ENCODE data around the gene RWDD3. TPM values are rescaled to one million over a fixed set of nuclear protein-coding genes. Genes with fewer than 3 reads are reported as not detected.

RWDD3 gene
- total RNA-seq, 2 experiments from 2014 or later: 14.3 to 14.5 TPM

GRCh38 chr1:95287081-95287480, 53.1 kb downstream of the RWDD3 start:
- intact Hi-C loops (cut with DNase I, micrococcal nuclease): no loop called here
- Mint-ChIP-seq H3K4me3 (no peak overlapping the region), H3K9me3 (no peaks in the 10 kb centered on the region), H3K36me3 (ENCODE audit: low read depth) (no peaks in the 10 kb centered on the region), H3K4me1 (ENCODE audit: low read depth) (no peaks in the 10 kb centered on the region), H3K27ac (no peak overlapping the region), H3K27me3 (no peaks in the 10 kb centered on the region)
- Histone ChIP-seq H3K27ac (ENCODE audit: low read depth in 1 of 2, low read length in 2 of 2) (no peak overlapping the region), H3K9me3 (ENCODE audit: control insufficient read depth in 1 of 2, insufficient read depth in 1 of 2, low read length in 2 of 2) (no peaks in the 10 kb centered on the region), H3K4me1 (ENCODE audit: insufficient read depth, low read length) (no peaks in the 10 kb centered on the region), H3K36me3 (ENCODE audit: insufficient read depth, low read length) (no peaks in the 10 kb centered on the region), H3K4me3 (ENCODE audit: low read length) (no peak overlapping the region), H3K27me3 (ENCODE audit: control insufficient read depth in 1 of 2, insufficient read depth in 2 of 2, low read length in 2 of 2) (no peaks in the 10 kb centered on the region)
- TF ChIP-seq CTCF (IDR thresholded peaks at IDR 0.05): no peak
- ChIA-PET POLR2A (no interaction called here), CTCF (no interaction called here)
- ATAC-seq (ENCODE audit: poor library complexity) (no peak), DNase-seq (no peak)

GRCh38 chr1:95287825-95288224, 53.8 kb downstream of the RWDD3 start:
- DNase-seq: no peak
- Histone ChIP-seq H3K27ac (ENCODE audit: low read depth in 1 of 2, low read length in 2 of 2) (no peak overlapping the region), H3K36me3 (ENCODE audit: insufficient read depth, low read length) (no peaks in the 10 kb centered on the region), H3K4me3 (ENCODE audit: low read length) (no peak overlapping the region), H3K9me3 (ENCODE audit: control insufficient read depth in 1 of 2, insufficient read depth in 1 of 2, low read length in 2 of 2) (no peaks in the 10 kb centered on the region), H3K27me3 (ENCODE audit: control insufficient read depth in 1 of 2, insufficient read depth in 2 of 2, low read length in 2 of 2) (no peaks in the 10 kb centered on the region), H3K4me1 (ENCODE audit: insufficient read depth, low read length) (no peaks in the 10 kb centered on the region)
- POLR2A ChIA-PET: no interaction called here
- Mint-ChIP-seq H3K27ac (no peak overlapping the region), H3K4me3 (no peak overlapping the region), H3K27me3 (no peaks in the 10 kb centered on the region), H3K9me3 (no peaks in the 10 kb centered on the region), H3K36me3 (ENCODE audit: low read depth) (no peaks in the 10 kb centered on the region), H3K4me1 (ENCODE audit: low read depth) (no peaks in the 10 kb centered on the region)
- ATAC-seq (ENCODE audit: poor library complexity): no peak
- intact Hi-C loops (cut with DNase I, micrococcal nuclease): no loop called here
- CTCF ChIA-PET: interaction anchor here (1.2 kb wide), 1 partner anchor 14 kb away, joined by 3 read pairs; no protein-coding TSS in a partner anchor
- no peak for TF ChIP-seq CTCF (IDR thresholded peaks at IDR 0.05)

Other genes with a start within 250 kb of the RWDD3 start
- under 1 TPM; 0.08 to 0.52 TPM for gene ALG14, start 161.3 kb upstream of the RWDD3 start, total RNA-seq
- under 1 TPM in 1 of 2 experiments, not detected in 1; 0.11 TPM for gene TLCD4, start 116.9 kb upstream of the RWDD3 start, total RNA-seq